ENCODE results near the gene KNDC1. TPM values are rescaled to one million over a fixed set of nuclear protein-coding genes. Genes with fewer than 3 reads are reported as not detected.

Gene KNDC1
- total and polyA plus RNA-seq, 2 of the 4 experiments (the other 2 are of a cell fraction) = 0.18 to 1.1 TPM

DNA sequence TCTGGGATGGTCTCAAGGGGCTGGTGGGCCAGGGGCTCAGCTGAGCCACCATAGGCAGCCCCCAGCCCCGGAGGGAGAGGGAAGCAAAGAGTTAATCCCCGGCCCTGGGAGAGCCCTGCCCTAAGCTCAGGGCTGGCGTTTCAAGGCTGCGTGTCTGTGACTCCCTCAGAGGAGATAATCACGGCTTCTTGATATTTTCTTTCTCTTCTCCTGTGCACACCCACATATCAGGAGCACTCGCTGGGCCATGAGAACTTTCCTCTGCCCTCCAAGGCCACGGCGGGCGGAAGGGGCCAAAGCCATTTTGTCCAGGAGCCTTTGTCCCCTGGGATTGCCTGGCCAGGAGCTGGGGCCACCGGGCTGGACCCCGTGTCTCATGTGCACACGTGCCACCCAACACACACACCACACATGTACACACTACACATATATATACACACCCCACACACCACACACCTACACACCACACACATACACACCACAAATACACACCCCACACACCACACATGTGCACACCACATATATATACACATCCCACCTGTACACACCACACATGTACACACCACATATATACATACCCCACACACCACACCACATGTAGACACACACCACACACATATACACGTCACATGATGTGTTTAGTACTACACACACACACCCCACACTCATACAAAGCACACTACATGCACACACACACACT, 94.6 kb downstream of the KNDC1 start:
- Histone ChIP-seq H4K20me1 (ENCODE audit: insufficient read depth, low read length) (no peaks in the 10 kb centered on the region), H3K79me1 (ENCODE audit: low read depth in 1 of 2, low read length in 2 of 2) (no peaks in the 10 kb centered on the region), H2BK15ac (ENCODE audit: low read depth, low read length) (no peak overlapping the region; the same call in 2 of the 3 replicates), H2BK5ac (ENCODE audit: low read depth, low read length, poor library complexity, severe bottlenecking) (no peak overlapping the region), H3K9ac (ENCODE audit: low read depth, low read length) (no peak overlapping the region), H3K18ac (ENCODE audit: low read depth, low read length) (no peak overlapping the region), H2BK20ac (ENCODE audit: low read depth, low read length) (0 out of 2 replicates have a peak overlapping the region, but pooled peaks have one; percentile 40), H2AFZ (replicated peaks; ENCODE audit: low read length, poor library complexity) (peak overlapping the region; percentile 15), H3K23ac (ENCODE audit: low read depth, low read length) (no peak overlapping the region), H4K91ac (ENCODE audit: insufficient read depth, low read depth, low read length) (no peak overlapping the region), H3K14ac (replicated peaks; ENCODE audit: low read depth, low read length) (no peak overlapping the region), H2AK5ac (ENCODE audit: low read depth, low read length) (peak overlapping the region; percentile 60; the same call in 1 of the 2 replicates), H4K5ac (ENCODE audit: low read depth, low read length) (no peak overlapping the region), H3K4me2 (ENCODE audit: low read depth, low read length) (no peak overlapping the region), H3K56ac (ENCODE audit: extremely low read depth, insufficient read depth, low read length) (no peak overlapping the region), H3K4ac (ENCODE audit: low read depth, low read length) (no peak overlapping the region; the same call in 1 of the 2 replicates), H2BK120ac (ENCODE audit: low read depth, low read length) (no peak overlapping the region), H3K9me3 (ENCODE audit: control insufficient read depth, insufficient read depth, low read length) (no peaks in the 10 kb centered on the region), H3K9me1 (ENCODE audit: insufficient read depth, low read length) (peaks cover 3% of the 10 kb centered on the region), H3K4me3 (ENCODE audit: insufficient read depth, low read depth, low read length) (no peak overlapping the region), H3K36me3 (ENCODE audit: control insufficient read depth, insufficient read depth, low read length) (no peaks in the 10 kb centered on the region), H3K27ac (ENCODE audit: insufficient read depth, low read length) (no peak overlapping the region), H3K27me3 (ENCODE audit: control insufficient read depth, insufficient read depth, low read length) (peaks cover 10% of the 10 kb centered on the region), H2AK9ac (replicated peaks; ENCODE audit: low read depth, low read length, poor library complexity) (no peak overlapping the region), H3K4me1 (ENCODE audit: control insufficient read depth, insufficient read depth, low read length) (peaks cover 12% of the 10 kb centered on the region), H4K8ac (ENCODE audit: low read depth in 2 of 2, low read length in 2 of 2) (no peak overlapping the region)
- WGBS, 2 experiments (ENCODE audit: extremely low coverage in 2 of 2, insufficient read length in 1 of 2) = 62% methylated on average over 12 of the region's 13 CpGs; no CpG with 5 or more reads in 1 of the 2 experiments
- DNase-seq (no peak), ATAC-seq (ENCODE audit: low read depth) (no peak)
- ChIA-PET POLR2A (ENCODE audit: unreplicated experiment) (no interaction called here), CTCF (no interaction called here)
- in situ Hi-C loops (cut with MboI; ENCODE audit: low sequenced_read_pairs) (loop anchor here (25.0 kb wide), 1 partner anchor 592 kb away; no protein-coding TSS in a partner anchor), intact Hi-C loops (cut with micrococcal nuclease) (loop anchor here (5.0 kb wide), 1 partner anchor 107 kb away; no protein-coding TSS in a partner anchor), dilution Hi-C loops (cut with HindIII; ENCODE audit: low sequenced_read_pairs, unreplicated experiment) (no loop called here)
- no TSS peak for BruUV-seq (replicated peaks)
- TF ChIP-seq NFE2L2 (IDR thresholded peaks at IDR 0.05; ENCODE audit: low read depth, low read length) (no peak), MXI1 (IDR thresholded peaks at IDR 0.05; ENCODE audit: borderline replicate concordance, low read depth, low read length) (no peak), BHLHE40 (IDR thresholded peaks at IDR 0.05; ENCODE audit: low read depth, low read length) (no peak), POLR2A (IDR thresholded peaks at IDR 0.05; ENCODE audit: low read depth, low read length) (no peak), RFX5 (IDR thresholded peaks at IDR 0.05; ENCODE audit: low read depth, low read length) (no peak), RAD21 (IDR thresholded peaks at IDR 0.05; ENCODE audit: low read length) (no peak), CHD1 (IDR thresholded peaks at IDR 0.05; ENCODE audit: low read depth, low read length) (no peak), CEBPB (IDR thresholded peaks at IDR 0.05; ENCODE audit: low read depth, low read length) (no peak), MAZ (IDR thresholded peaks at IDR 0.05; ENCODE audit: borderline replicate concordance, low read depth, low read length) (no peak), RCOR1 (IDR thresholded peaks at IDR 0.05; ENCODE audit: insufficient replicate concordance, low read length) (no peak), MAFK (IDR thresholded peaks at IDR 0.05; ENCODE audit: low read depth, low read length) (no peak), FOS (IDR thresholded peaks at IDR 0.05; ENCODE audit: low read depth, low read length) (no peak)
- TF ChIP-seq, protein P1, sequence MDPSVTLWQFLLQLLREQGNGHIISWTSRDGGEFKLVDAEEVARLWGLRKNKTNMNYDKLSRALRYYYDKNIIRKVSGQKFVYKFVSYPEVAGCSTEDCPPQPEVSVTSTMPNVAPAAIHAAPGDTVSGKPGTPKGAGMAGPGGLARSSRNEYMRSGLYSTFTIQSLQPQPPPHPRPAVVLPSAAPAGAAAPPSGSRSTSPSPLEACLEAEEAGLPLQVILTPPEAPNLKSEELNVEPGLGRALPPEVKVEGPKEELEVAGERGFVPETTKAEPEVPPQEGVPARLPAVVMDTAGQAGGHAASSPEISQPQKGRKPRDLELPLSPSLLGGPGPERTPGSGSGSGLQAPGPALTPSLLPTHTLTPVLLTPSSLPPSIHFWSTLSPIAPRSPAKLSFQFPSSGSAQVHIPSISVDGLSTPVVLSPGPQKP (IDR thresholded peaks at IDR 0.05; ENCODE audit: borderline replicate concordance, low read depth, low read length) = no peak
- TF ChIP-seq, protein P2, sequence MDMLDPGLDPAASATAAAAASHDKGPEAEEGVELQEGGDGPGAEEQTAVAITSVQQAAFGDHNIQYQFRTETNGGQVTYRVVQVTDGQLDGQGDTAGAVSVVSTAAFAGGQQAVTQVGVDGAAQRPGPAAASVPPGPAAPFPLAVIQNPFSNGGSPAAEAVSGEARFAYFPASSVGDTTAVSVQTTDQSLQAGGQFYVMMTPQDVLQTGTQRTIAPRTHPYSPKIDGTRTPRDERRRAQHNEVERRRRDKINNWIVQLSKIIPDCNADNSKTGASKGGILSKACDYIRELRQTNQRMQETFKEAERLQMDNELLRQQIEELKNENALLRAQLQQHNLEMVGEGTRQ (IDR thresholded peaks at IDR 0.05; ENCODE audit: low read depth, low read length) = no peak
- TF ChIP-seq, protein P3, sequence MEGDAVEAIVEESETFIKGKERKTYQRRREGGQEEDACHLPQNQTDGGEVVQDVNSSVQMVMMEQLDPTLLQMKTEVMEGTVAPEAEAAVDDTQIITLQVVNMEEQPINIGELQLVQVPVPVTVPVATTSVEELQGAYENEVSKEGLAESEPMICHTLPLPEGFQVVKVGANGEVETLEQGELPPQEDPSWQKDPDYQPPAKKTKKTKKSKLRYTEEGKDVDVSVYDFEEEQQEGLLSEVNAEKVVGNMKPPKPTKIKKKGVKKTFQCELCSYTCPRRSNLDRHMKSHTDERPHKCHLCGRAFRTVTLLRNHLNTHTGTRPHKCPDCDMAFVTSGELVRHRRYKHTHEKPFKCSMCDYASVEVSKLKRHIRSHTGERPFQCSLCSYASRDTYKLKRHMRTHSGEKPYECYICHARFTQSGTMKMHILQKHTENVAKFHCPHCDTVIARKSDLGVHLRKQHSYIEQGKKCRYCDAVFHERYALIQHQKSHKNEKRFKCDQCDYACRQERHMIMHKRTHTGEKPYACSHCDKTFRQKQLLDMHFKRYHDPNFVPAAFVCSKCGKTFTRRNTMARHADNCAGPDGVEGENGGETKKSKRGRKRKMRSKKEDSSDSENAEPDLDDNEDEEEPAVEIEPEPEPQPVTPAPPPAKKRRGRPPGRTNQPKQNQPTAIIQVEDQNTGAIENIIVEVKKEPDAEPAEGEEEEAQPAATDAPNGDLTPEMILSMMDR (conservative IDR thresholded peaks at IDR 0.05; ENCODE audit: low read depth, low read length) = no peak
